GM23248 (cell line): ENCODE data around the gene BMS1. TPM values are rescaled to one million over a fixed set of nuclear protein-coding genes. Genes with fewer than 3 reads are reported as not detected.

ENCODE experiments used
- DNase-seq: peaks from one replicate; pipeline ENCODE4 v3.0.0-alpha.2; 2015
- H2AFZ ChIP-seq: fragments of 200-600 bp; sonication (generic); 2 replicates; pipeline ENCODE4 v1.6.1; 2016; ENCODE audit warnings: antibody characterized with exemption
- H3F3A ChIP-seq: fragments of 200-600 bp; sonication (generic); 2 replicates; pipeline ENCODE4 v1.6.1; 2016; ENCODE audit warnings: mild to moderate bottlenecking, antibody characterized with exemption, mixed run types; ENCODE audit not compliant: insufficient read depth
- H3K27ac ChIP-seq: fragments of 200-600 bp; sonication (generic); 2 replicates; pipeline ENCODE4 v1.5.1; 2016; ENCODE audit warnings: mild to moderate bottlenecking
- H3K27me3 ChIP-seq: fragments of 200-600 bp; sonication (generic); replicated peaks from 2 replicates; pipeline ENCODE4 v1.6.1; 2016; ENCODE audit warnings: mild to moderate bottlenecking; ENCODE audit not compliant: insufficient read depth
- H3K36me3 ChIP-seq: fragments of 200-600 bp; sonication (generic); 2 replicates; pipeline ENCODE4 v1.6.1; 2016; ENCODE audit warnings: low read depth, mild to moderate bottlenecking
- H3K4me1 ChIP-seq: fragments of 200-600 bp; sonication (generic); 2 replicates; pipeline ENCODE4 v1.6.1; 2016; ENCODE audit warnings: mild to moderate bottlenecking; ENCODE audit not compliant: insufficient read depth
- H3K4me2 ChIP-seq: fragments of 200-600 bp; sonication (generic); one replicate; pipeline ENCODE4 v1.6.1; 2016; ENCODE audit warnings: mild to moderate bottlenecking; ENCODE audit not compliant: unreplicated experiment
- H3K4me3 ChIP-seq: fragments of 200-600 bp; sonication (generic); 2 replicates; pipeline ENCODE4 v1.5.1; 2016; ENCODE audit warnings: mild to moderate bottlenecking
- H3K79me2 ChIP-seq: fragments of 200-600 bp; sonication (generic); 2 replicates; pipeline ENCODE4 v1.6.1; 2016; ENCODE audit warnings: mild to moderate bottlenecking; ENCODE audit not compliant: insufficient read depth
- H3K9ac ChIP-seq: fragments of 200-600 bp; sonication (generic); 2 replicates; pipeline ENCODE4 v1.6.1; 2016; ENCODE audit warnings: mild to moderate bottlenecking
- H3K9me2 ChIP-seq: fragments of 200-600 bp; sonication (generic); 2 replicates; pipeline ENCODE4 v1.6.1; 2016; ENCODE audit warnings: mixed run types, mild to moderate bottlenecking, moderate library complexity; ENCODE audit not compliant: insufficient read depth
- H3K9me3 ChIP-seq: fragments of 200-600 bp; sonication (generic); one replicate; pipeline ENCODE4 v1.6.1; 2017; ENCODE audit warnings: low read depth
- H4K20me1 ChIP-seq: fragments of 200-600 bp; sonication (generic); 2 replicates; pipeline ENCODE4 v1.6.0; 2016; ENCODE audit not compliant: insufficient read depth
- EZH2 ChIP-seq: fragments of 200-600 bp; sonication (generic); IDR thresholded peaks from 2 replicates; pipeline ENCODE4 v1.6.1; 2018; ENCODE audit warnings: antibody characterized with exemption, mild to moderate bottlenecking; ENCODE audit not compliant: insufficient read depth, poor library complexity, severe bottlenecking
- EZH2phosphoT487 ChIP-seq: fragments of 200-600 bp; sonication (generic); IDR thresholded peaks from 2 replicates; pipeline ENCODE4 v1.6.1; 2018; ENCODE audit warnings: antibody characterized with exemption, moderate library complexity, mild to moderate bottlenecking, low read depth; ENCODE audit not compliant: insufficient read depth
- WGBS, 2 experiments: methylation state at CpG; one replicate each; pipeline ENCODE4 v1.1.6; 2015 to 2017; ENCODE audit warnings: low lambda C conversion rate in 2 of 2, low coverage in 1 of 2; ENCODE audit errors: missing lambda C conversion rate in 2 of 2; 5-methylcytosine and 5-hydroxymethylcytosine counted together
- in situ Hi-C: fragments of 300-500 bp; cut with MboI; formaldehyde crosslinking; loops from 2 replicates; pipeline ENCODE4 v1.15.0; 2020
- polyA plus RNA-seq: library from polyadenylated mRNA; unstranded; fragments of >200 nt; fragmentation: Nextera tagmentation; extraction: Ambion mirVana; gene quantifications from 2 replicates; pipeline ENCODE4 v1.2.1, GENCODE V29; 2016
- total RNA-seq: library from RNA; depleted of rRNA; stranded (reverse); fragments of >200 nt; shearing (Covaris generic); gene quantifications from 2 replicates; pipeline ENCODE4 v1.2.3, GENCODE V29; 2014

The BMS1 gene
- total and polyA plus RNA-seq, 2 experiments from 2014 or later = 13.9 to 14.2 TPM

DNA sequence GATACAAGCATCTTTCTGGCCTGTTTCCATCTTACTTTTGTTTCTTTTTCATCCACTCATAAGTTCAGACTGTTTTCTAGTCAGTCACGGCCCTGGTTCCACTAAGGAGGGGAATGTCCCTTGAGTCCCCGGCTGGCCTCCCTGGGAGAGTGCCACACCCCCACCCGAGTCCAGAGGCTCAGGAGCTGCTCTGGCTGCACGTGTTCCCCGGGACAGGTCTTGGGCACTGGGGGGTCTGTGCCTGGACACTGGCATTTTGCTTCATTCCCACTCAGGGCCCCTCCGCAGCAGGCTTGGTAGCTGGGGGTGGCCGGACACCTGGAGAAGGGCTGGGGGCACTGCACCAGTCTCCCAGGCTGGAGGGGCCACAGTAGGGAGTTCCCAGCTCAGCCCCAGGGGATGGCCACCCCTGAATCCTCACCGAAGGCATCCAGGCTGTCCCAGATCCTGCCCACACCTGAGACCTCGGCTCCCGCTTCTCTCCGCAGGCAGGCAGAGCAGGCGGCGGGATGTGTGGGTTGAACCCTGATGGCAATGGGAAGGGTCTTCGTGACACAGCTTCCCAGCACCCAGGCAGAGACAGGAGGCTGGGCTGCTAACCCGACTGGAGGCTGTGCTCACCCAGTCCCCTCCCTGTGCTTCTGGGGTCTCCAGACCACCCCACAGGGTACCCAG lies 92.3 kb downstream of the BMS1 start:
- in situ Hi-C loops = loop anchor here (10.0 kb wide), 1 partner anchor 230 kb away; no protein-coding TSS in a partner anchor
- TF ChIP-seq EZH2 = no peak
- no peak for TF ChIP-seq EZH2phosphoT487

DNA sequence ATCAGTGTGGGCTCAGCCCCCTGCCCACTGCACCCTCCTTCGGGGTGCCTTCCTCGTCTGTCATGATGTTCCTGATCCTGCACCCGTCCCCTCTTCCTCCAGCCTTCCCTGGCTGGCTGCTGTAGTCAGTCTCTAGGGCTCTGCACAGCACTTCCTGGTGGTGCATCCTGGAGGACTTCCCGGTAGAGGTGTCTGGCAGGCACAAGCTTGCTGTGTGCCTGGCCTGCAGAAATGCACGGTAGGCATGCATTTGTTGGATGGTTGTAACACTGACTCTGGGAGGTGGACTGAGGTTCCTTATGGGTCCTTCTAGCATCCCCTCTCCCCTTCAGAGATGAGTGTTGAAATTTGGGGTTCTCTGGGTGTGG lies 92.8 kb downstream of the BMS1 start:
- 29 to 31% methylated on average over 5 of the region's 5 CpGs for WGBS, 2 experiments
- no peak for DNase-seq
- Histone ChIP-seq H3K9me2 (no peaks in the 10 kb centered on the region), H2AFZ (no peak overlapping the region), H3K9me3 (no peaks in the 10 kb centered on the region), H3K4me2 (no peak overlapping the region), H3K79me2 (no peaks in the 10 kb centered on the region), H3K4me1 (no peaks in the 10 kb centered on the region), H3K27ac (no peak overlapping the region), H3K36me3 (no peaks in the 10 kb centered on the region), H3K9ac (no peak overlapping the region), H4K20me1 (no peaks in the 10 kb centered on the region), H3F3A (no peaks in the 10 kb centered on the region), H3K27me3 (no peaks in the 10 kb centered on the region; the same call in 1 of the 2 replicates), H3K4me3 (no peak overlapping the region)
- in situ Hi-C loops = loop anchor here (10.0 kb wide), 1 partner anchor 229 kb away; no protein-coding TSS in a partner anchor
- no peak for TF ChIP-seq EZH2
- no peak for TF ChIP-seq EZH2phosphoT487

More for the DNA sequence above, 92.3 kb downstream of the BMS1 start:
- Histone ChIP-seq H4K20me1 (no peaks in the 10 kb centered on the region), H3K9ac (no peak overlapping the region), H2AFZ (no peak overlapping the region), H3K27ac (no peak overlapping the region), H3K9me3 (no peaks in the 10 kb centered on the region), H3K4me3 (no peak overlapping the region), H3K79me2 (no peaks in the 10 kb centered on the region), H3K4me2 (no peak overlapping the region), H3F3A (no peaks in the 10 kb centered on the region), H3K4me1 (no peaks in the 10 kb centered on the region), H3K9me2 (no peaks in the 10 kb centered on the region), H3K27me3 (no peaks in the 10 kb centered on the region; the same call in 1 of the 2 replicates), H3K36me3 (no peaks in the 10 kb centered on the region)
- DNase-seq = no peak
- 71 to 72% methylated on average over 14 to 15 of the region's 15 CpGs for WGBS, 2 experiments

DNA sequence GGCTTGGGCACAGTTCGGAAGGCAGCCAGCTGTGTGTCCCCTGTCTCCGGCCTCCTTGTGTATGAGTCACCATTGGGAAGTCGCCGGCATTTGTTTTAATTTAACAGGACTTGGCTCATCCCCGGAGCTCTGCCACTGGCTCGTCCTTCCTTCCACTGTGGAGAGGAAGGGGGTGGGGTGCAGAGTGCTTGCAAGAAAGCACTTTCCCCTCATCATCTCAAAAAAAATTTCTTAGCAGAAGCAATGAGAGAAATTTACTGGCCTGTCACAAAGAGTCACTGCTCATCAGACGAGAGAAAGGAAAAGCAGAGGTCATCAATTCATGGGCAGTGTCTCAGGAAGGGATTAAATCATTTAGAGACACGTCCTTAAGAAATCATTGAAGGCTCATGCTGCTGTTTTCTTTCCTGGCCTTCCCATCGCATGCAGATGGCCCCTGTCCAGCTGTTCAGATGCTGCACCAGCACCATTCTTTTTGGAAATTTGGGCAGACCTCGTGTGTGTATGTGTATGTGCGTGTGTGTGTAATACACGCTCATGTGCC lies 93.3 kb downstream of the BMS1 start:
- Histone ChIP-seq H3K4me1 (no peaks in the 10 kb centered on the region), H3K79me2 (no peaks in the 10 kb centered on the region), H4K20me1 (no peaks in the 10 kb centered on the region), H3K27ac (no peak overlapping the region), H3F3A (no peaks in the 10 kb centered on the region), H3K4me3 (no peak overlapping the region), H2AFZ (no peak overlapping the region), H3K4me2 (no peak overlapping the region), H3K36me3 (no peaks in the 10 kb centered on the region), H3K9me2 (no peaks in the 10 kb centered on the region), H3K9me3 (no peaks in the 10 kb centered on the region), H3K27me3 (no peaks in the 10 kb centered on the region; the same call in 1 of the 2 replicates), H3K9ac (no peak overlapping the region)
- peak; percentile 59 for DNase-seq
- 1 to 4% methylated on average over 12 of the region's 12 CpGs for WGBS, 2 experiments
- no peak for TF ChIP-seq EZH2phosphoT487
- TF ChIP-seq EZH2 = no peak
- in situ Hi-C loops = loop anchor here (10.0 kb wide), 1 partner anchor 229 kb away; no protein-coding TSS in a partner anchor

DNA sequence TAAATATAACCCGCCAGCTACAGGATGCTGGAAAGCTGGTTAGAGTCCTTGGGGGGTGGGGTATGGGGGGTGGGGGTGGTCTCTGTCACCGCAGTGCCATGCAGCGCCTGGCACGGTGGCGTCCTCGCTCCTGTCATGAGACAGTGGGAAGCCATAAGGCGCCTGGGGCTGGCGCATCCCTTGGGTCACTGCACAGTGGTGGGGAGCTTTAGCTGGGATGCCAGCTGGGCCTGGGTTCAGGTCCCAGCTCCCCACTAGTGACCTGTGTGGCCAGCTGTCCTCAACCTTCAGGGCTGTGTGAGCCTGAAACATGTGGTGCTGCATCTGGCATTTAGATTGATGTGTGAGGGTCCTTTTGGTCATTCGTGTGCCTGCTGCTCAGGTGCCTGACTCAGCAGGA lies 93.9 kb downstream of the BMS1 start:
- Histone ChIP-seq H3K36me3 (no peaks in the 10 kb centered on the region), H2AFZ (no peak overlapping the region), H3K4me2 (no peak overlapping the region), H3K27me3 (no peaks in the 10 kb centered on the region; the same call in 1 of the 2 replicates), H3K4me3 (no peak overlapping the region), H3K27ac (no peak overlapping the region), H3K9me2 (no peaks in the 10 kb centered on the region), H4K20me1 (no peaks in the 10 kb centered on the region), H3K9ac (no peak overlapping the region), H3K4me1 (no peaks in the 10 kb centered on the region), H3F3A (no peaks in the 10 kb centered on the region), H3K79me2 (no peaks in the 10 kb centered on the region), H3K9me3 (no peaks in the 10 kb centered on the region)
- WGBS, 2 experiments = 67 to 84% methylated on average over 3 to 9 of the region's 9 CpGs
- TF ChIP-seq EZH2 (no peak), EZH2phosphoT487 (no peak)
- DNase-seq = no peak
- in situ Hi-C loops = loop anchor here (10.0 kb wide), 1 partner anchor 228 kb away; no protein-coding TSS in a partner anchor
